K562 treated with DMSO at 1 percent for 12 hours (cell line): ENCODE measurements around the gene RBAK. TPM values are rescaled to one million over a fixed set of nuclear protein-coding genes. Genes with fewer than 3 reads are reported as not detected.

Experiments used
- total RNA-seq: library from RNA; unstranded; fragments of 300-600 nt; gene quantifications from 2 replicates; pipeline ENCODE4 v1.2.3, GENCODE V29; 2022; ENCODE audit not compliant: insufficient read depth

Gene RBAK
- 1.6 and 7.6 TPM in 2 replicates for total RNA-seq

GRCh38 chr7:5045558-5046396, at the start of gene RBAK:
RBAK (plus strand) TSS chr7:5045860; CDS start chr7:5048077, 2,217 bp downstream.

Other genes with a start within 250 kb of the RBAK start
- gene PAPOLB, start 183.8 kb upstream of the RBAK start, total RNA-seq = not detected in 2 replicates
- gene RADIL, start 162.1 kb upstream of the RBAK start, total RNA-seq = 6.9 and 7.9 TPM in 2 replicates
- gene MMD2, start 86.7 kb upstream of the RBAK start, total RNA-seq = not detected in 2 replicates
- 62.3 and 87.0 TPM in 2 replicates for gene WIPI2, start 144.4 kb downstream of the RBAK start, total RNA-seq
- 0.91 and 2.3 TPM in 2 replicates for gene SLC29A4, start 237.1 kb downstream of the RBAK start, total RNA-seq